GM18867 (cell line): ENCODE measurements around the gene LSM10.
A peak's percentile ranks its signal among the peaks of the same experiment; 100 is the strongest.

ENCODE experiments used
- ATAC-seq: cut with Tn5 transposase; IDR thresholded peaks from one replicate; pipeline ENCODE4 v1.9.1; 2021; ENCODE audit warnings: mild to moderate bottlenecking, moderate library complexity; ENCODE audit not compliant: unreplicated experiment

The LSM10 gene

GRCh38 chr1:36397378-36398230 is at the start of gene LSM10:
TSS of gene LSM10 (minus strand) at chr1:36397908. CDS start at chr1:36394129, 3,779 bp downstream.
- peak; percentile 54 for ATAC-seq

GRCh38 chr1:36447450-36447849 is 49.7 kb upstream of the LSM10 start:
- ATAC-seq: no peak

GRCh38 chr1:36446746-36447145 is 49.0 kb upstream of the LSM10 start:
- ATAC-seq: no peak

- ATAC-seq: no peak
Observed at GRCh38 chr1:36446271-36446670, 48.6 kb upstream of the LSM10 start.

GRCh38 chr1:36443297-36443696 is 45.6 kb upstream of the LSM10 start:
- no peak for ATAC-seq

GRCh38 chr1:36442337-36442736 is 44.6 kb upstream of the LSM10 start:
- no peak for ATAC-seq

- ATAC-seq: no peak
Observed at GRCh38 chr1:36440646-36441045, 42.9 kb upstream of the LSM10 start.

GRCh38 chr1:36440044-36440443 is 42.3 kb upstream of the LSM10 start:
- no peak for ATAC-seq

GRCh38 chr1:36438715-36439114 is 41.0 kb upstream of the LSM10 start:
- ATAC-seq: no peak

GRCh38 chr1:36436821-36437220 is 39.1 kb upstream of the LSM10 start:
- ATAC-seq: no peak

- no peak for ATAC-seq
Observed at GRCh38 chr1:36433102-36433501, 35.4 kb upstream of the LSM10 start.

GRCh38 chr1:36432616-36433015 is 34.9 kb upstream of the LSM10 start:
- ATAC-seq: no peak

- ATAC-seq: no peak
Observed at GRCh38 chr1:36425791-36426190, 28.1 kb upstream of the LSM10 start.

- ATAC-seq: no peak
Observed at GRCh38 chr1:36421649-36422048, 23.9 kb upstream of the LSM10 start.

GRCh38 chr1:36420836-36421317 is 23.2 kb upstream of the LSM10 start:
- no peak for ATAC-seq

GRCh38 chr1:36420409-36420808 is 22.7 kb upstream of the LSM10 start:
- ATAC-seq: no peak

- no peak for ATAC-seq
Observed at GRCh38 chr1:36419569-36419968, 21.9 kb upstream of the LSM10 start.

- ATAC-seq: no peak
Observed at GRCh38 chr1:36419140-36419539, 21.4 kb upstream of the LSM10 start.

GRCh38 chr1:36417931-36418330 is 20.2 kb upstream of the LSM10 start:
- ATAC-seq: no peak

GRCh38 chr1:36415661-36416326 is 18.1 kb upstream of the LSM10 start:
- no peak for ATAC-seq

GRCh38 chr1:36414384-36414783 is 16.7 kb upstream of the LSM10 start:
- no peak for ATAC-seq
